Measurements from ENCODE around the gene SLC7A6.
A peak's percentile ranks its signal among the peaks of the same experiment; 100 is the strongest.

Gene SLC7A6

GRCh38 chr16:68310774-68311511, 46.6 kb downstream of the SLC7A6 start, which contains the start of the genes PRMT7 and SLC7A6OS:
Gene PRMT7 (plus strand): TSS chr16:68311019. CDS start chr16:68315980, 4,961 bp downstream.
Gene SLC7A6OS (minus strand): TSS chr16:68310946. CDS start chr16:68310926, 20 bp downstream.
- peak; percentile 82 to 91 for DNase-seq

- no peak for DNase-seq
Observed at GRCh38 chr16:68313116-68313515, 48.8 kb downstream of the SLC7A6 start.

GRCh38 chr16:68319185-68319908, 55.0 kb downstream of the SLC7A6 start:
- no peak for DNase-seq

GRCh38 chr16:68324336-68324735, 60.0 kb downstream of the SLC7A6 start:
- no peak for DNase-seq

- DNase-seq: no peak
Observed at GRCh38 chr16:68324780-68325357, 60.5 kb downstream of the SLC7A6 start.

GRCh38 chr16:68328151-68328859, 64.0 kb downstream of the SLC7A6 start:
- DNase-seq: peak; percentile 75 to 92

- DNase-seq: no peak
Observed at GRCh38 chr16:68328860-68329390, 64.6 kb downstream of the SLC7A6 start.

GRCh38 chr16:68331879-68332410, 67.6 kb downstream of the SLC7A6 start:
- no peak for DNase-seq

- DNase-seq: no peak
Observed at GRCh38 chr16:68332411-68333121, 68.2 kb downstream of the SLC7A6 start.

GRCh38 chr16:68335175-68335574, 70.8 kb downstream of the SLC7A6 start:
- DNase-seq: no peak

GRCh38 chr16:68338326-68339119, 74.2 kb downstream of the SLC7A6 start:
- DNase-seq: no peak

GRCh38 chr16:68339214-68339613, 74.9 kb downstream of the SLC7A6 start:
- no peak for DNase-seq

- DNase-seq: no peak
Observed at GRCh38 chr16:68342620-68343019, 78.3 kb downstream of the SLC7A6 start.

- DNase-seq: no peak
Observed at GRCh38 chr16:68343137-68343536, 78.8 kb downstream of the SLC7A6 start.

GRCh38 chr16:68344252-68344651, 79.9 kb downstream of the SLC7A6 start:
- no peak for DNase-seq

GRCh38 chr16:68345351-68345810, 81.1 kb downstream of the SLC7A6 start:
- DNase-seq: no peak

GRCh38 chr16:68345958-68346635, 81.8 kb downstream of the SLC7A6 start:
- DNase-seq: no peak

- no peak for DNase-seq
Observed at GRCh38 chr16:68346892-68347480, 82.7 kb downstream of the SLC7A6 start.

GRCh38 chr16:68347605-68348004, 83.3 kb downstream of the SLC7A6 start:
- DNase-seq: no peak
